Ovary (tissue), 3 donors: Measurements from ENCODE around the gene SSC4D.

Experiments
- POLR2A ChIP-seq: fragments of 450-650 bp; IDR thresholded peaks from one replicate; pipeline ENCODE4 v1.6.1; 2017; ENCODE audit warnings: antibody characterized with exemption, mild to moderate bottlenecking, moderate library complexity
- TF ChIP-seq, protein P1 (sequence below), 3 donors: fragments of 450-650 bp in 2 of 3; fragments of 200-600 bp in 1 of 3; IDR thresholded peaks; one replicate each; pipeline versions ENCODE4 v1.5.1 to v1.8.0; 2016 to 2022; ENCODE audit warnings: antibody characterized with exemption in 3 of 3, mild to moderate bottlenecking in 1 of 3
- donor health status: DM: no; HTN: no; CAD: no.

- TF ChIP-seq, protein P1, sequence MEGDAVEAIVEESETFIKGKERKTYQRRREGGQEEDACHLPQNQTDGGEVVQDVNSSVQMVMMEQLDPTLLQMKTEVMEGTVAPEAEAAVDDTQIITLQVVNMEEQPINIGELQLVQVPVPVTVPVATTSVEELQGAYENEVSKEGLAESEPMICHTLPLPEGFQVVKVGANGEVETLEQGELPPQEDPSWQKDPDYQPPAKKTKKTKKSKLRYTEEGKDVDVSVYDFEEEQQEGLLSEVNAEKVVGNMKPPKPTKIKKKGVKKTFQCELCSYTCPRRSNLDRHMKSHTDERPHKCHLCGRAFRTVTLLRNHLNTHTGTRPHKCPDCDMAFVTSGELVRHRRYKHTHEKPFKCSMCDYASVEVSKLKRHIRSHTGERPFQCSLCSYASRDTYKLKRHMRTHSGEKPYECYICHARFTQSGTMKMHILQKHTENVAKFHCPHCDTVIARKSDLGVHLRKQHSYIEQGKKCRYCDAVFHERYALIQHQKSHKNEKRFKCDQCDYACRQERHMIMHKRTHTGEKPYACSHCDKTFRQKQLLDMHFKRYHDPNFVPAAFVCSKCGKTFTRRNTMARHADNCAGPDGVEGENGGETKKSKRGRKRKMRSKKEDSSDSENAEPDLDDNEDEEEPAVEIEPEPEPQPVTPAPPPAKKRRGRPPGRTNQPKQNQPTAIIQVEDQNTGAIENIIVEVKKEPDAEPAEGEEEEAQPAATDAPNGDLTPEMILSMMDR (IDR thresholded peaks at IDR 0.05): no peak
- no peak for TF ChIP-seq POLR2A
Measured at GRCh38 chr7:76368190-76368589, 41.3 kb downstream of the SSC4D start.
